Cardiac septum (tissue), 1 donor: ENCODE data around the gene ARHGAP31. TPM values are rescaled to one million over a fixed set of nuclear protein-coding genes. Genes with fewer than 3 reads are reported as not detected.
A peak's percentile ranks its signal among the peaks of the same experiment; 100 is the strongest.
"Not testable (repeated sequence)": the region's sequence is repeated elsewhere in the genome, so short reads cannot be mapped to it uniquely, and the experiment has no call there.

Experiments used
- DNase-seq: peaks from one replicate; pipeline ENCODE4 v3.0.0-alpha.2; 2020; ENCODE audit warnings: low spot score
- intact Hi-C: fragments of 100-400 bp; cut with DNase I; formaldehyde crosslinking; loops from one replicate; pipeline ENCODE4 v1.14.0; 2022
- total RNA-seq: library from RNA; stranded (reverse); fragmentation: NEBNext Ultra II Directional; extraction: Animal tissue kit (Norgen Biotek cat#: 25700); gene quantifications from one replicate; pipeline ENCODE4 v1.2.1, GENCODE V29; 2021
- donor health status: DM: no; HTN: no; CAD: no.

The ARHGAP31 gene
- total RNA-seq, 1 donor from 2014 or later: 35.7 TPM

- intact Hi-C loops: no loop called here
- DNase-seq: no peak
Measured at GRCh38 chr3:119315600-119316312, 21.6 kb downstream of the ARHGAP31 start.

DNA sequence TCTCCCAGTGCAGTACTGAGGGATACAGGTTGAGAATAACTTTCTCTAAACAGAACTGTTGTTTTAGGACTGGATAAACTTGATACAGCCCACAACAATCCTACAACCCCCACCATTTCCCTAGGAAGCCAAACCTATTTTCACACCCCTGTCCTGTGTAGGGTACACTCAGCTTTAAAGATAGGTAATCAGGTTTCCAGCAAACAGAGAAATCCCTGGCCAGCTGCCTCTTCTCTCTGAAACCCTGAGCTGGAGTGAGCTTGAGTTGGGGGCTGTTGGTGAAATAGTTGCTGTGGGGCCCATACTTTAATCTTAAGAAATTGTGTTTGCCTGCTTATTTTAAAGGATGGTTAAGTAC is 22.1 kb downstream of the ARHGAP31 start:
- intact Hi-C loops: no loop called here
- DNase-seq: no peak

DNA sequence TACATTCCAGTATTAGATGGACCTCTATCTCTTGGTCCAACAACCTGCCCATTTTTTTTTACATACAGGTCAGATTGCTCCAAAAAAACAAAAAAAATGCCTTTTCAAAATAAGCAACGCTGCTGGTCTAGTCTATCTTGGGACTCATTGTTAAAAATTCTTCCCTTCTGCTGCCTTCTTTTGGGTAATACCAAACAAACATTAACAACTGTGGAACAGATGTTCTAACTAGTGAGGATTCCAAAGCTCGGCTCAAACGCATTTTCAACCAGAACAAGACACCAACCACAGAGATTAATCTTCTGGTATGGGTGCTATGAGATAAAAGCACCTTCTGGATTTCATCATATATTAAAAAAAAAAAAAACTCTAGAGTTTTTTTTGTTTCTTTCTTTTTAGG is 24.7 kb downstream of the ARHGAP31 start:
- no peak for DNase-seq
- intact Hi-C loops: no loop called here

GRCh38 chr3:119319311-119319710 is 25.1 kb downstream of the ARHGAP31 start:
- intact Hi-C loops: no loop called here
- no peak for DNase-seq

DNA sequence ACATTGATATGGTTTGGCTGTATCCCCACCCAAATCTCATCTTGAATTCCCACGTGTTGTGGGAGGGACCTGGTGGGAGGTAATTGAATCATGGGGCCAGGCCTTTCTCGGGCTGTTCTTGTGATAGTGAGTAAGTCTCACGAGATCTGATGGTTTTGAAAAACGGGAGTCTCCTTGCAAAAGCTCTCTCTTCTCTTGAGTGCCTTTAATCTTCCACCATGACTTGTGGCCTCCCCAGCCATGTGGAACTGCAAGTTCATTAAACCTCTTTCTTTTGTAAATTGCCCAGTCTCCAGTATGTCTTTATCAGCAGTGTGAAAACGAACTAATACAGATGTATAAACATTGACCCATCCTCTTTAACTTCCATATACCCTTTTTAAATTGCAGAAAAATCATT is 26.6 kb downstream of the ARHGAP31 start:
- not testable (repeated sequence) for DNase-seq
- intact Hi-C loops: loop anchor here (5.0 kb wide), 1 partner anchor 43 kb away; no protein-coding TSS in a partner anchor

DNA sequence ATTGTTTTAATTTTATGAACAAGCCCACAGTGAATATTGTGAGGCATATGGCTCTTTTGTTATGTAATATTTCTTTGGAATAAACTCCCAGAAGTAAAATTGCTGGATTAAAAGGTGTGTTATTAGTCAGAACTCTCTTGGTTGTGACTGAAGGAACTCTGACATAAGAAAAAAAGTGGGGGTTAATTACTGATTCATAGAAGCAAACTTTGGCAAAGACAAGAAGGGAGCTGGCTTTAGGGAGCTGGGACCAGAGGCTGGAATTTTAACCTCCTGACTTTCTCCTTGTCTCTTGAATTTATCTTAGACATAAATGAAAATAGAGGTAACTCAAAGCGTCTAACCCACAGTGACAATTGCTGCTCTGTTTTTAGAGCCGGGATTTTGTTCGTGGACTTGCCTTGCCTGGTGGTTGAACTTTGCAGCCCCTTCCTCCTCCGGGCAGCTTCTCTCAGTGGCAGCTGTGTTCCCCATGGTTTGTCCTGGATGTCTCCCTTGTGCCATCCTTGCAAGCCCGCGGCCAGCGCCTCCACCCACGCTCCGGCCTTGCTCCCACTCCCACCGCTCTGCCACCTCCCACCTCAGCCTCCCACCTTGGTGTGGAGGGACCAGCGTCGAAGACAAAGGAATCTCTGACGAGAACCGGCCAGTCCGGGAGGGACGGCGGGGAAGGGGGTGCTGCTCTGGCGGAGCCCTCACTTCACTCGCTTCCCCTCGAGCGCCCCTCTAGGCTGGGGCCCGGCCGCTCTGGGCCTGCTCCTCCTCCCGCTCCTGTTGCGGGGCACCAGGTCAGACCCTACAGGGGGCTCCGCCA is 28.0 kb downstream of the ARHGAP31 start:
- no peak for DNase-seq
- intact Hi-C loops: loop anchor here (5.0 kb wide), 1 partner anchor 45 kb away; no protein-coding TSS in a partner anchor

DNA sequence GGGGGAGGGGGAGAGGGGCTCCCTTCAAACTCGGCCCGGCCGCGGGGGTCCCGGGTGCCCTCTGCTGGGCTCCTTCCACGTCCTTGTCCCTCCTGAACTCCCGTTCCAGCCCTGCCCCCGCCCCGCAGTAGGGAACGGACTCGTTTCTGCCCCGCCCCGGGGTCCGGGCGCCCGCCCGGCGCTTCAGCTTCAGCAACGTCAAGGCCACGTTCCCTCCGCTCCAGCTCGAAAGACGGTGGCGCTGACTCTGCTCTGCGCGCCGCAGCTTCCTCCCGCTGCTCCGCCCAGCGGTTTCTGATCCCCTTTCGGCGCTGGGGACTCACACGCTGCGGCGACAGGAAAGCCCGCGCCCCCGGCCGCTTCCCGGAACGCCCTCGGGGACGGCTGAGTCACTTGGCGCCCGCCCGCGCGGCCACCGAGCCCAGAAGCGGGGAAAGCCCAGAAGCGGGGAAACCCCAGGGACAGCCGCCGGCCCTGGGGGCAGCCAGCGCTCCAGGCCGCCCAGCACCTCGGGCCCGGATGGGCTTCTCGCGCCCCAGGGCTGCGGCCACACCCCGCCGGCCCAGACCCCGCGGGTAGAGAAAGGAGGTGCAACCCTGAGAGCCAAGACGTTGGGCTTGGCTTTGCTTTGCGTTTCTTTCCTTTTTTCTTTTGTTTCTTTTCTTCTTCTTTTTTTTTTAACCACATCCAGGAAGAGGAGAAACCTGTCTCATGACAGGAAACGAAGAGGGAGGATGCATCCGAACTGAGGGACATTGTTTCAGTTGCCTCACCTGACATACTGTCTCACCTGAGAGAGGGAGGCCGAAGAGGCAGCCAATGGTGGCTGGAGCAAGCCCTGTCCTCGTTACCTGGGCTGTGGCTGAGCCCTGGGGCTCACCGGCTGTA is 28.9 kb downstream of the ARHGAP31 start:
- intact Hi-C loops: loop anchor here (1.0 to 5.0 kb wide), 2 partner anchors 29 to 46 kb away; partner anchors contain the start of gene ARHGAP31
- DNase-seq: peak; percentile 96

GRCh38 chr3:119323723-119324085 is 29.5 kb downstream of the ARHGAP31 start:
- no peak for DNase-seq
- intact Hi-C loops: loop anchor here (1.0 to 5.0 kb wide), 2 partner anchors 29 to 46 kb away; partner anchors contain the start of gene ARHGAP31

DNA sequence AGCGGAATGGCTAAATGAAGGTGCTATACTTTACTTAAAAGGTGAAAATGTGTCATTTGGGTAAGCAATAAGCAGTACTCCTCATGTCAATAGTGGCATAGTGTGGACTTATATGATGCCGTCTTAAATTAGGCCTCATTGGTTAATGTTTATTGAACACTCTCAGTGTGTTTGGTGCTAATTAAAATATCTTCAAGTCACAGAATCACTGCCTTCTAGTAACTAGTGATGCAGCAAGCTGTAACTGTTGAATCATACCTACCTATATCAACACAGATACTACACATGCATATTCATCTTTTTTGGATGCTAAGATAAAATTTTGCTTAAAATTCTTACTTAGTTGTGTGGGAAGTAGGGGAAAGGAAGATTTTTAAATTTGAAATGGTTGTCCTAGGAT is 30.7 kb downstream of the ARHGAP31 start:
- intact Hi-C loops: loop anchor here (5.0 kb wide), 1 partner anchor 48 kb away; no protein-coding TSS in a partner anchor
- no peak for DNase-seq

- intact Hi-C loops: no loop called here
Measured at GRCh38 chr3:119326976-119327375, 32.8 kb downstream of the ARHGAP31 start.

DNA sequence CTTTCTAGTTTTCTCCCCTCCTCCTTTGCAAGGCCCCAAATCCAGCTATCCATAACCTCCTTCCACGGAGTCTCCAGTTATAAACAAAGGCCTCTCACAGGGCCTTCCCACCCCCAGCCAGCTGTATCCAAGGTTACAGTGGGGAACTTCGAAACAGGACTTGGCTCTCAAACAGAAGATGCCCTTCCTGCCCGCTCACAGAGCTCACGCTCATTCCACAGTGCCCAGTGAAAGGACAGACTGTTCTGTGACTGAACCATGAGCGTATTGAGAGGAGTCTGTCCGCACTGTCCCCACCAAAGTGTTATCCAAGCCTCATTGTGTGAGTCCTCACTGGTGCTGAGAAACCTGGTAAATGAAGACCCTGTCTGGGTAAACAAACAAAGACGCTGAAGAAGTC is 35.4 kb downstream of the ARHGAP31 start:
- intact Hi-C loops: no loop called here
- DNase-seq: no peak

More at GRCh38 chr3:119326976-119327375, 32.8 kb downstream of the ARHGAP31 start:
- DNase-seq: no peak

DNA sequence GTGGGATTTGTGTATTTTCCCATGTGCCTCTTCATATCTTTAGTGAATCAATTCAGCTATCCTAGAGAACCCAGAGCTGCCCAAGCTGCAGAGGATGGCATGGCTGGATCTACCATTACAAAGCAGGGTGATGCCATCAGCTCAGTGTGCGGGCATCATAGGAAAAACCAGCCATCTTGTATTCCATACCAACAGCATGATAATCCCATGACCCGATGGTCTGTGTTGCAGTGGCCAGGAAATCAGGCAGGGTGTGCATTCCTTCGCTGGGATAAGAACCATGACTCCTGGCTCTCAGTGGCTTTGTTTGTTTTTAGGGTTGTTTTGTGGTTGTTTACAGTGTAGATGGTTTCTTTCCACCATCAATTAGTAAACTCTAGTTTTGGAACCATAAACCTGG is 36.0 kb downstream of the ARHGAP31 start:
- DNase-seq: no peak
- intact Hi-C loops: no loop called here

GRCh38 chr3:119330858-119331257 is 36.7 kb downstream of the ARHGAP31 start:
- DNase-seq: no peak
- intact Hi-C loops: no loop called here

DNA sequence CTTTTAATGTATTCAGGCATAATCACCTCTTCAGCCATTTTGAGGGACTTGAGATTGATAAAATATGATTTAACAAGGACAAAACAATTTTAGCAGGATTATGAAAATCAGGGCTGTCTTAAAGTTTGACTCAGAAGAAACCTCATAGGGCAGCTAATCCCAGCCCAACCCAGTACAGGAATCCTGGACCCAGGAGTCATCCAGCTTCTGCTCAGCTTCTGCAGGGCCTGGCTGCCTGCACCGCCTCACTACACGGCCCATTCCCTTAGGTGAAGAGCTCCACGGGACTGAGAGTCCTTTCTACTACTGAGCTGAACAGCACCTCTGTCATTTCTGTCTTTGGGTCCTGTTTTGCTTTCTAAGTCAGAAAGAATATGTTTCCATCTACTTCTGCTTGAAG is 37.5 kb downstream of the ARHGAP31 start:
- DNase-seq: no peak
- intact Hi-C loops: loop anchor here (2.0 kb wide), 1 partner anchor 37 kb away; the partner anchor contains the start of gene ARHGAP31

- DNase-seq: no peak
- intact Hi-C loops: loop anchor here (2.0 kb wide), 1 partner anchor 39 kb away; the partner anchor contains the start of gene ARHGAP31
Measured at GRCh38 chr3:119333773-119334509, 39.8 kb downstream of the ARHGAP31 start.

DNA sequence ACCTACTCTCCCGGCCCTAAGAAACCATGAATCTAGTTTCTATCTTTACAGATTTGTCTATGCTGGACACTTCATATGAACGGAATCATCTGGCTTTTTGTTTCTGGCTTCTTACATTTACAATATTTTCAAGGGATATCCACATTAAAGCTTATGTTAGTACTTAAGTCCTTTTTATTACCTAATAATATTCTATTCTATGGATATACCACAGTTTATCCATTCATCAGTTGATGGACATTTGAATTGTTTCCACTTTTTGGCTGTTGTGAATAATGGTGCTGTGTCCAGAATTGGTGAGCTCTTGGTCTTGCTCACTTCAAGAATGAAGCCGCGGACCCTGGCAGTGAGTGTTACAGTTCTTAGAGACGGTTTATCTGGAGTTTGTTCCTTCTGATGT is 42.6 kb downstream of the ARHGAP31 start:
- no peak for DNase-seq

GRCh38 chr3:119337407-119337806 is 43.2 kb downstream of the ARHGAP31 start:
- intact Hi-C loops, DNase-seq: not testable (repeated sequence)

More for the DNA sequence above, 42.6 kb downstream of the ARHGAP31 start:
- intact Hi-C loops: no loop called here

DNA sequence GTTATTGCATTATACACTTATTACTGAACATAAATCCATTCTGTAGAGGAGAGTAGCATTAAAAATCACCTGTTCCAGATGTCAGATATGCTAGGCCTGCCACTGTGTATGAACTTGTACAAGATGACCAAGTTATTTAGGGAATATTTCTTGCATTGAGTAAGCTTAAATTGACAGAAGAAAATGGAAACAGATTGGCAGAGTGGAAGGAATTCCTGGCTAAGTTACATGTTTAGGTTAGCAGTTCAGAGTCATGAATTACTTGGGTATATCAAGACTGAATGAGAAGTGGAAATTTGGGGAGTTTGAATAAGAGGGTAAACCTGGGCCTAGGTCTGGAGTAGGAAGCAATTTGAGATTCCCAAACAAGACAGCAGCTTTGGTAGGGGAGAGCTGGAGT is 44.6 kb downstream of the ARHGAP31 start:
- no peak for DNase-seq
- intact Hi-C loops: no loop called here

GRCh38 chr3:119340014-119340413 is 45.8 kb downstream of the ARHGAP31 start:
- DNase-seq: no peak
- intact Hi-C loops: no loop called here
